ENCODE measurements around the gene POU2AF1.

Gene POU2AF1

DNA sequence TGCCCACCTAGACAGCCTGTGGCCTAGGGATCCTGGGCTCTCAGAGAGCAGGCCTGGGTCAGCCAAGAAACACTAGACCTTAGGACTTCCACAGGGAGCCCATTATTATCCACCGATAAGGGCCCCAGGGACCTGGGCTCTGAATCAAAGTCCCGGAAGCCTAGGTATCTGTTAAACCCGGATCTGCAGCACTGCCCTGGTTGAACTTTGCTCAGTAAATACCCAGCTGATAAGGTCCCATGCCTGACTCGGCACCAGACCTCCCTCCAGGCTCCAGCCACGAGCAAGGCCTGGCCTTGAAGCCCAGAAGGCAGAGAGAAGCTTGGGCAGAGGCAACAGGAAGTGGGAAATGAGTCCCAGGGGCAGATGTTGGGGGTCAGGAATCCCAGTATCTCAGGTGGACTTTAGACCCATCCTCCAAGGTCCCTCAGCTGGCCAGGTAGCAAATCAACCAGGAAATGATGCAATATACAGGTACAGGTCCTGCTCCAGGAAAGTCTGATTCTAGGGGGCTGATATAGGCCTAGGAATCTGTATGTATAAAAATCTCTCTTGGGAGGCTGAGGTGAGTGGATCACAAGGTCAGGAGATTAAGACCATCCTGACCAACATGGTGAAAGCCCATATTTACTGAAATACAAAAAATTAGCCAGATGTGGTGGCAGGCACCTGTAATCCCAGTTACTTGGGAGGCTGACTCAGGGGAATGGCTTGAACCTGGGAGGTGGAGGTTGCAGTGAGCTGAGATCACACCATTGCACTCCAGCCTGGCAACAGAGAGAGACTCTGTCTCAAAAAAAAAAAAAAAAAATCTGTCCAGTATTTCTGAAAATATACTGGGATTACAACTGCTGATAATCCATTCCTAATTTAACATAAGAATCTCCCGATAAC lies 18.7 kb downstream of the POU2AF1 start:
- no peak for DNase-seq (ENCODE audit: low read depth)

DNA sequence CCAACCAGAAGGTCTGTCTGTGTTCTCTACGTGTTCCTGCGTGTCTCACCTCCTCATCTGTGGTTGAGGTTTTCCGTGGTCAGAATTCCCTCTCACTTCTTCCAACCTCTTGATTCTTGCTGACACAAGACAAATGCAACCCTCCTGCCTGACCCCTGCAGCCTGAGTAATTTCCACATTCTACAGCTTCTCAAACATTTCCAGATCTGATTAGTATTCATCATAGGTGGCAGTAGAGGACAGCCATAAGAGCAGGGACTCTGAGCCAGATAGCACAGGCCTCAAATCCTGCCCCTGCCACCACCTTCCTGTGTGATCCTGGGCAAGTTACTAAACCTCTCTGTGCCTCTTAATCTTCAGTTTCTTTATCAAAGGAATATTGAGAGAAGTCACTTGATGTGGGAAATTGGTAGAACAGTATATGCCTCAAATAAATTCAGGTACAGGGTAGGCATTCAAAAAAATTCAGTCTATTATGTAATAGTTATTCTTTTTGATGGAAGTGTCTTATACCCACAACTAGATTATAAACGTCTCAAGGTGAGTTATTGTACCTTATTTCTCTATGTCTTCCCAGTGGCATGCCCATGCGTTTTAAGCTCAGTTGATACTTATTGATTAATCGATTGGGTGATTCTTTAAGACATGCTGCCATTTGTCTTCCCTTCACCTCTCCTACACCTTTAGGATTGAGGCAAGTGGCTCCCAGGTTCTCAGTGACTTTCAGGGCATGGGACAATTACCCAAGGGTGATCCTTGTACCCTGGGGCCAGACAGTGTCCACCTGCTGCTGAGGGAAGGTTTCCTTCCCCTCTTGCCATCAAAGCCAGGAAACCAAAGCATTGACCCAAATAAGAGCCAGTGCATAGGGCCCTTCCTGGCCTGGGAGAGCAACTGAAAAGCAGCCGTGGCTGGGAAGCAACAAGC lies 19.6 kb downstream of the POU2AF1 start:
- DNase-seq (ENCODE audit: low read depth): no peak

DNA sequence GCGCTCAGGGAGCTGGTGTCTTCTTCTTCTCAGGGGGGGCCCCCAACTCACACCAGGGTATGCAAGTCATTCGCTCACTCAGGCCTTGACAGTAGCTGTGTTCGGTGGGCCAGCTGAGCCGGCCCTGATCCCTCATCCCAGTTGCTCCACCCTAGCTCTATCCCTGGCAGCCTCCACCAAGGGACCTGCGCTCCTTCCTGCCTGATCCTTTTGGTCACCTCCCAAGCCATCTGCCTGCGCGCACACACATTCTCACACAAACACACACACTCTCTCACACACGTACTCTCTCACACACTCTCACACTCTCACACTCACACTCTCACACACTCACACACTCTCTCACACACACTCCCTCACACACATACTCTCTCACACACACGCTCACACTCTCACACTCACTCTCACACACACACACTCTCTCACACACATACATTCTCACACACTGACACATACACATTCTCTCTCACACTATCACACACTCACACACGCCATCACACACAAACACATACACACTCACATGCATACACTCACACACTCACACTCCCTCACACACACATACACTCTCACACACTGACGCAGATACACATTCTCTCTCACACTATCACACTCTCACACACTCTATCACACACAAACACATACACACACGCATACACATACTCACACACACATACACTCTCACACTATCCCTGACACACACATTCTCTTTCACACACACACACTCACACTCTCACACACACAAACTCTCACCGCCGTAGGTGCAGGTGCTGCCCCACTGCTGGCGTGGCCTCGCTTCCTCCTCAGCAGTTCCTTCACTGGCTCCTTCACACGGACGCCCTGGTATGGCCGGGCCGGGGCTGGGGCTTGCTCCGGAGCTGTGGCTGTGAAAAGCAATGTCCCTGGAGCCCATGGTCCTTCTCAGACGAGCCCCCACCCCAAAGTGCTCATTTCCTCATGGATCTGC lies 20.8 kb downstream of the POU2AF1 start:
- DNase-seq (ENCODE audit: low read depth): no peak

DNA sequence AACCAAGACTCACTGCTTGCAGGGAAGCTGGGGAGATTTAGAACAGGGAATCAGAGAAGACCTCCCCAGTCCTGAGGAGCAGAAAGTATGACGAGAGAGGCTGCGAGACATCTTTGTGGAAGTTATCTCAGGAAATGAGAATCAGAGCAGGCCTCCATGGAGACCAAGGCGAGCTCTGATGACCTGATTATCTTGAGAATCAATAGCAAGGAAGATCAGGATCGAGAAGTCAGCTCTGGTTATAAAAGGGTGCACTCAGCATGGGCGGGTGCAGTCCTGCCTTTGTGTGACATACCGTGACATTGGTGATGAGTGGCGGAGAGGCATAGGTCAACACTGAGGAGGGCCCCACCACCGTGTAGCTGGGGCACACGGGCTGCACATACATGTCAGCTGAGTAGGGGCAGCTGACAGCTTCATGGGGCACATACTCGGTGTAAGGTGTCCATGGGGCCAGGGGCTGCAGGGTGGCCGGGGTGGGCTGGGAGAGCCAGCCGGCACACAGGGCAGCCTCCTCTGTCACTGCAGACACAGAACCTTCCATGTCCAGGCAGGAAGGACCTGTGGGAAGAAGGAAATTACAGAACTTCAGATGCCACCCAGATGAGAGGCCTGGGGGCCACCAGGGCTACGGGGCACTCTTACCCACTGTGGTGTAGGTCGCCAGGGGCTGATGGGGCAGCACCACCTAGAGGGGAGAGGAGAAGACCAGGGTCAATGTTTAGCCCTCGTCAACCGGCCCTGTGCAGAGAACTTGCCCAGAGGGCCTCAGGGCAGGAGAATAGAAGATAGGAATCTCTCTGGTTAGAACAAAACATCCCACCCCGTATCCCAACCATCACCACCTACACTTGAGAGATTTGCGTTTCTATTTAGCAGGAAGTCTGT lies 21.7 kb downstream of the POU2AF1 start:
- no peak for DNase-seq (ENCODE audit: low read depth)

DNA sequence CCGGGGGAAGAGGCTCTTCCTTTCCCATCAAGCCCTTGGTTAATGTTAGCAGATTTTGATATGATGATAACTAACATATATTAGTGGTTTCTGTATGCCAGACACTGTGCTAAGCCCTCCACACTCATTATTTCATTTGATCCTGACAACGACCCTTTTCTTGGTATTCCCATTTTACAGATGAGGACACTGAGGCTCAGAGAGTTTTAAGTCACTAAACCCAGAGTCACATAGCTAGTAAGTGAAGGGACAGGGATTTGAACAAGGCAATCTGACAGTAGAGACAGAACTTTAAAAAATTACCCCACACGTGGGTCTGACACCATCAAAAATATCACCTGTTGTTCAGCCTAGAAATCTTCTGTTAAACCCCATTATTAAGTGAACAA lies 22.4 kb downstream of the POU2AF1 start:
- DNase-seq (ENCODE audit: low read depth): no peak

DNA sequence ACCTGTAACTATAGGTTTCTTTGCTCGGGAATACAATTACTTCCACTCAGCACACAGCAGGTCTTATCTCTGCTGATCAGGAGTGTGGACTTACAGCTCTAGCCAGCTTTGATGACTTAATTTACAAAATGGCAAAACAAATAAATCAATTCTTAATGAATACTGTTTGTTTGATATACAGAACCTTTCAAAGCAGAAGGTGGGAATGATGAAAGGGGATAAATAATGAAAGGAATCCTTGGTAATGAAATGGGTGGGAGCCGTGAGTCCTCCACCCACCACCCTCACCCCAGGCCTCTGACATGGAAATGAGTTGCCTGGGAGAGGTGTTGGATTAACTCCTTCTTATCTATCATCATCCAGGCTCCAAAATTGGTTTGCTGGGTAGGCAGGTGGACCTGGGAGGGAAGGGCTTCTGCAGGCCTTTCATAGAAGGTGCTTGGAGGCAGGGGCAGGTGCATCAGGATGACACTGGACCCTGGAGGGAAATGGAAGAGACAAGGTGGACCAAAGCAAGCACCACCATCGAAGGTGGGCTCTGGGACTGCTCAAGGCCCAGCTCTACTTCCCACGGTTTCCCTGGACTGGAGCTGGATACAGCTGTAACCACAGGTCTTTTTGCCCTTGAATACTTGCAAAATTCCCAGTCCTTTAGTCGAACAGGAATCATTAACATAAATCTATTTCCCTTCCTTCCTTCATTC lies 23.0 kb downstream of the POU2AF1 start:
- DNase-seq (ENCODE audit: low read depth): no peak

DNA sequence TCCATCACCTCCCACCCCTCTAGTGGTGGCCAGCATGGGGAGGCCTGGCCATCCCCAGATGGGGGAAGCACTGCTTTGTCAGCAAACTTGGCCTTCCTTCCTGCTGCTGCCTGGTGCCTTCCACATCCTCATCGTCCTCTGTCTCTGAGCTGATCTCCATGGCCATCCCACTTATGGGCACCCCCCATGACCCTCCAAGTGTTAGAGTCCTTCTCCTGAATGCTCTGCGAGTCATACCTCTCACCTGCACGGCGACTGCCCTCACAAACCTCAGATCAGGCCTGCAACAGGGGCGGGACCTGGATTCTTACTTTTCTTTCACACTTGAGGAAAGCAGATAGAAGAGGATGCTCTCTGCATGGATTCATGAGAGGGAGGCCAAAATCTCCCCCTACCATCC lies 24.0 kb downstream of the POU2AF1 start:
- DNase-seq (ENCODE audit: low read depth): no peak

DNA sequence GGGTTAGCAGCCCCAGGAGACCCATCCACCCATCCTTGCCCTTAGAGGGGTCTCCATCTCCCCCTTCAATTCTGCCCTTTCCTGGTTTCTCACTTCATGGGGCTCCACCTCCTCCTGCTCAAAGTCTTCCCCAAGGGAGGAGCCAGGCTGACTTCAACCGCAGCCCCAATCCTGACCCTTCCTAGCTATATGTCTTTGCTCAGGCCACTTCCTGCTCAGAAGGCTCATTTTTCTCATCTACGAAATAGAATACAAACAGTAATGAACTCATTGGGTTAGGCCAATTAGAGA lies 24.5 kb downstream of the POU2AF1 start:
- no peak for DNase-seq (ENCODE audit: low read depth)

DNA sequence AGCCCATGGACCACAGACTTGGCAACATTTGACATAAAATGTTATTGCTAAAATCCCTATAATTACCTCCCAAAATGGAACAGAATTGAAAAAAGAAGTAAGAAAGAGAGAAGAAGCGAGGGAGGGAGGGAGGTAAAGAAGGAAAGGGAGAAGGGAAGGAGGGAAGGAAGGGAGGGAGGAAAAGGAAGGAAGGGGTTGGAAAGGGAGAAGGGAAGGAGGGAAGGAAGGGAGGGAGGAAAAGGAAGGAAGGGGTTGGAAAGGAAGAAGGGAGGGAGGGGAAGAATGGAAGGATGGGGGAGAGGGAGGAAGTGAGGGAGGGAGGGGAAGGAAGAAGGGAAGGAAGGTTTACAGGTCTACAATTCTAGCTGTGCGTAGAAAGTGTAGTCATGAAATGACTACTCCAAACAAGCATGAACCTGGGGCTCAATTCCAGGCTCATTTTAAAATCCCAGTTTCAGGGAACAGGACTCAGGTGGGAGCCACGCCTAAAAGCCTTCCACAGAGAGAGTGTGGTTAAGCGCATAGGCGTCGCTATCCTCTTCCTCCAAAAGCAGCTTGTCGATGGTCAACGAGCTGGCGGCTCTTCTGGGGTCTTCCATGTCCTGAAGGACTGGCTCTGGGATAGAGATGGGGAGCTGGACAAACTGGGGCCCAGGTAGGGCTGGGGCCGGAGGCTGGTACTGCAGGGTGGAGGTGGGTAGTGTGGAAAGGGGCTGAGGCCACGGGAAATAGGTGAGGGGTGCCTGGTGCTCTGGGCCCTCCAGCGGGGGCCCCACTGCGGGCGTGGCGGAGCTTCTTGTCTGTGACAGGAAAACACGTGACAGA lies 25.1 kb downstream of the POU2AF1 start:
- no peak for DNase-seq (ENCODE audit: low read depth)

DNA sequence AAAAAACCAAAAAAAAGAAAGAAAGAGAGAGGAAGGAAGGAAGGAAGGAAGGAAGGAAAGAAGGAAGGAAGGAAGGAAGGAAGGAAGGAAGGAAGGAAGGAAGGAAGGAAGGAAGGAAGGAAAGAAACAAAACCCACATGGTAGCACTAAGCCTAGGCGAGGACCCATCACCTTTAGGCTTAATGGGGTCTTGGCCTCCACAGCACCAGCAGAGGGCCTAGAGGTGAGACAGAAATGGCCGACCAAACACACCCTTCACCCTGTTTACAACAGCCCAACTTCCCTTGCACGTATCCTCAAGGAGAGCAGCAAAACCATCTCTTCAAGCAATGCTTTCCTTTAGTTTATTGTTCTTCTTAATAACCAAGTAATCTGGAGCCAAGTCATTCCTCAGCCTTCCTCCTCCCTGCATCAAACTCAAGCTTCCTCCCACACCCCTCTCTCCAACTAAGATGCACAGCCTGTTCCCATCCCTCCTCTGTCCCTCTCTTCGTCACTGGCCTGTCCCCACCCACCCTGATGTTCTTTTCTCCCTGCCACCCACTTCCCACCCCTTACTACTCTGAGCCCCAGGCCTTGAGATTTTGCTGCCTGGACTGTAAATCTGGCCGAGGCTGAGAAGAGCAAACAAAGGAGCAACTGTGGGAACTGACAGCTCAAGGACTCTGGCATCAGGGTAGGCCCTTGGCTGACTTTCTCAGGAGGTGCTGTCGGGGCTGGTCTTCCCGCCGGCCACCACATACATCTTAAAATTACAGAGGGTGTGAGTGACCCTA lies 26.0 kb downstream of the POU2AF1 start:
- no peak for DNase-seq (ENCODE audit: low read depth)

DNA sequence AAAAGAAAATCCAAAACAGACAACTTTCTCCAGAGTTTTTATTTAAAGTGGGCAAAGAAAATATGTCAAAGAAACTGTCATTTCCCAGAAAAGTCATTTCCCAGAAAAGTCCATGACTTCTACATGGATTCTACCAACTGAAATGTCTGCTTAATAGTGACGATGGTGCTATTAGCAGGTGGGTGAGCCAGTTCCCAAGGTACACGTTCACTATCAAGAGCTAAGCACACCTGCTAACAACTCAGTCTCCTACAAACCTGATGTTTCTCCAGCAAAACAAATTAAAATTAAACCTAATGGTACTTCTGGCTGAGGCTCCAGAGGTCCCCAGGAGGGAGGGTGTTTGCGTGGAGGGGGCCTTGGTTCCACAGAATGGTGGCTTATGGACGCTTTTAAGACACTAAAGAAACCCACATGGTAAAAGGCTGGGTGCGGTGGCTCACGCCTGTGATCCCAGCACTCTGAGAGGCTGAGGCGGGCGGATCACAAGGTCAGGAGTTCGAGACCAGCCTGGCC lies 26.8 kb downstream of the POU2AF1 start:
- no peak for DNase-seq (ENCODE audit: low read depth)

DNA sequence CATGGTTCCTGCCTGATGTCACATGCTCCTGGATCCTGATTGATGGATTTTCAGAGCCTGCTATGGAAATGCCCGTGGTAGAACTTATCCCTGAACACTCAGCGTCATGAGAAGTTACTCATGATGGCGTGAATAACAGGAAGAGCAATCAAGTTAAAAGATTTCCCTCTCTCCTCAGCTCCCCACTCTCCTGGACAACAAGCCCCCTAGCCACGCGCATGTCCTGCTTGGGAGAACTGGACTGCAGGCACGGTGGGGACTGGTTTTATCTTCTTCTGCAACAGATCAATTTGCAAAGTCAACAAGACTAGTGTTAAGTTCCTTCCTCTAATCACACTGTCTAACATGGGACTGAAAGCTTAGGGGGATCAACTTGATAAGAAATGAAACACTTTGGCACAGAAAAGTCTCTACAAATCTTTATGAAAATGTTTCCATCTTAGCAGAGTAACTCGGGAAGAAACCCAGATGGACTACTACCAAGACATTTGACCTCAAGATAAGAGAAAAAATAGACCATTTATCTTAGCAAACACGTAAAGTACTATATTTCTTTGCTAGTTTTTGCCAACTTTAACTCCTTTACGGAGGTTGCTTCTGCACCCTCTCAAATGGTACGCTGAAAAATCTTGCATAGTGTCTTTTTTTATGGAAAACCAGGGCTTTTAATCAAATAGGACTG lies 27.6 kb downstream of the POU2AF1 start:
- no peak for DNase-seq (ENCODE audit: low read depth)

DNA sequence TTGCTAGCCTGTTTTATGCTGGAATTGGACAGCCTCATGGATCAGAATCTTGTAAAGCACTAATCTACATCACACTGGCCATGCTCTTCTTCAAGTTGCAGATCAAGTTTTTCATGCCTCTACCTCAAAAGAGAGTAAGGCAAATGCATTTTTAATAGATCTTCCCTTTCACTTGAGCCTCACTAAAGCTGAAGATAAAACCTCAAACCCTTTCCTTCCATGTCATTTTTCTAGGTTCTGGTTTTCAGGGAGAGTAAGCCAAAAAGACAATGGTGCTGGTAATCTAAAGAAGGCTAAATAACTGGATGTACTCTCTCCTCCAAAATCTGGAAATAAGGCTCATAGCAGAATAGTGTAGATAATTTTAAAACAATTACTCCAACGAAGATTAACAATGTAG lies 28.3 kb downstream of the POU2AF1 start:
- no peak for DNase-seq (ENCODE audit: low read depth)

DNA sequence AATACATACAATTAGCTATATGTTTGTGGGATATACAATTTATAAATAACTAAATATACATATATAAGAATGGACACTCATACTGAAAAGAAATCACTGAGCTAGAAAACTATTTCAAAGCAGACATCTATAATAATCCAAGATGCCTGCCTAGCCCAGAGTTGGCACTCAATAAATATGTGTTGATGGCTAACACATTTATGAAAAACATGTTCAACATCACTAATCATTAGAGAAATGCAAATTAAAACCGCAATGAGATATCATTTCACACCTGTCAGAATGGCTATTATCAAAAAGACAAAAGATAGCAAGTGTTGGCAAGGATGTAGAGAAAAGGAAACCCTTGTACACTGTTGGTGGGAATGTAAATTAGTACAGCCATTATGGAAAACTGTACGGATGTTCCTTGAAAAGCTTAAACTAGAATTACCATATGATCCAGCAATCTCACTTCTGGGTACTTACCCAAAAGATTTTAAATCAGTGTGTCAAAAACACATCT lies 29.8 kb downstream of the POU2AF1 start:
- DNase-seq (ENCODE audit: low read depth): no peak

DNA sequence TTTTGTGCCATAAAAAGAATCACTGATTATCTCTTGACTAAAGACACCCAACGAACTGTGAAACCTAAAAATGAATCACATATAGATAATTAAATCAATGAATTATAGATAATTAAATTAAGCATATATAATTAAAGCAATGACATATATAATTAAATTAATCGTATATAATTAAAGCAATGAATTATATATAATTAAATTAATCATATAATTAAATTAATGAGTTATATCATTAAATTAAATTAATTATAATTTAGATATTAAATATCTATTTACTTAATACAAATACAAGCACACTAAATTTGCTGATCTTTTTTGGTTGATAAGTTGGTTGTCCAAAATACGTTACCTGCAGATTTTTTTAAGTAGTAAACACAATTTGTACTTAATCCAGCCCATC lies 30.9 kb downstream of the POU2AF1 start:
- no peak for DNase-seq (ENCODE audit: low read depth)

DNA sequence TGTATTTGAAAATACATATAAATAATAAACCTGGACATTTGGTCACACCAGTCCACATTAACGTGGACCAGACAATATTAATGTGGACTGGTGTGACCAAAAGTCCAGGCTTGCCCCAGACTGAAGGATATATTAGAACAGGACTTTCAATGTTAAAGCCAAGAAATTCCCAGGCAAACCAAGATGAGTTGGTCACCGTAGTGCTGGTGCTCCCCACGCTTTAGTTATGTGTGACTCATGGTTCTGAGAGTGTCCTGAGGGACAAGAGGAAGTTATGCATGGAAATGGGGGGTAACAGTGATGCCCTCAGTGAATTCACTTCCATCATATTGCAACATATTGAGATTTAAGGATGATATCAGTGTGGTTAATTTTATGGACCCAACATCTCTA lies 31.4 kb downstream of the POU2AF1 start:
- DNase-seq (ENCODE audit: low read depth): no peak

DNA sequence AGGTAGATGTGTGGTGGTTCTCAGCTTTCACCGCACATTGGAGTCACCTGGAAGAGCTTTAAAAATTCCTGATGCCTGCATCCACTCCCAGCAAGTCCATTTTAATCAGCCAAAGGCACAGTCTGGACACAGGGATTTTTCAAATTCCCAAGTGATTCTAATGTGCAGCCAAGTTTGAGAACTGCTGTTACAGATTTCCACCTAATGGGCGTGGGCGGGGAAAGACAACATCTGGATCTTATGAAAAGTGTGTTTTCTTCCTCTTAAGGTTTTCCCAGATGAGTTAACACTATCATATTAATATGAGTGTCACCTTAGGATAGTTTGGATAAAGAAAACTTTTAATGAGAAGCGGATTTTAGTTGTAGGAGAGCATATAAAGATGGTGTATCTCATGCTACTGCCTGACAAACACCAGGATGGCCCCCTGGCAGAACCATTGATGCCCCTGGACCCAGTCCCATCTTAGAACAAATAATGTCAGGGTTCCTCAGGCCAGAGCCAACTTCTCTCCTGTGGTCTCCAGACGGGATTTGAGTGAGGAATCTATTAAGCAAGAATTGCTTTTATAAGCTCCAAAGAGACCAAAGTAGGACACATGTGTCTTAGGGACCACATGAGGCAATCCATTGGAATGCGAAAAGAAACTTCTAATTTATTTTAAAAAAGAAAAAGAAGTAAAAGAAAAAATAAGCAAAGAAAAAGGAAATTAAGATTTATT lies 31.9 kb downstream of the POU2AF1 start:
- no peak for DNase-seq (ENCODE audit: low read depth)

Data from activated T-helper 1 cell treated with Interleukin-2 at 50 U/mL for 16 hours (primary cell).